ENCODE results near the gene ZDHHC19. TPM values are rescaled to one million over a fixed set of nuclear protein-coding genes. Genes with fewer than 3 reads are reported as not detected.

The ZDHHC19 gene
- total RNA-seq, 1 donor from 2014 or later = not detected

- Histone ChIP-seq H3K4me1 (peaks cover 8% of the 10 kb centered on the region), H3K27me3 (no peaks in the 10 kb centered on the region), H3K27ac (no peak overlapping the region), H3K9me3 (no peaks in the 10 kb centered on the region), H3K36me3 (no peaks in the 10 kb centered on the region), H3K4me3 (no peak overlapping the region)
- no peak for TF ChIP-seq POLR2AphosphoS5 (IDR thresholded peaks at IDR 0.05; ENCODE audit: insufficient read depth in 1 of 2, low read depth in 1 of 2)
- DNase-seq (ENCODE audit: extremely low spot score in 2 of 2) = no peak
- intact Hi-C loops (cut with DNase I) = no loop called here
Observed at GRCh38 chr3:196163212-196163611, 48.0 kb downstream of the ZDHHC19 start.

- H3K27me3 ChIP-seq = no peaks in the 10 kb centered on the region
- H3K4me3 ChIP-seq = no peak overlapping the region
- H3K4me1 ChIP-seq = peaks cover 8% of the 10 kb centered on the region
- intact Hi-C loops (cut with DNase I) = no loop called here
- H3K36me3 ChIP-seq = no peaks in the 10 kb centered on the region
- TF ChIP-seq POLR2AphosphoS5 (IDR thresholded peaks at IDR 0.05; ENCODE audit: insufficient read depth in 1 of 2, low read depth in 1 of 2) (no peak), POLR2A (IDR thresholded peaks at IDR 0.05) (no peak), CTCF (IDR thresholded peaks at IDR 0.05) (no peak)
- DNase-seq (ENCODE audit: extremely low spot score in 2 of 2) = no peak
- H3K27ac ChIP-seq = no peak overlapping the region
- no peaks in the 10 kb centered on the region for H3K9me3 ChIP-seq
Observed at GRCh38 chr3:196162679-196163078, 48.5 kb downstream of the ZDHHC19 start.

- no peak for DNase-seq (ENCODE audit: extremely low spot score in 2 of 2)
- intact Hi-C loops (cut with DNase I) = no loop called here
- no peak overlapping the region for H3K27ac ChIP-seq
Observed at GRCh38 chr3:196159952-196160804, 51.0 kb downstream of the ZDHHC19 start.

GRCh38 chr3:196159526-196159925, 51.7 kb downstream of the ZDHHC19 start:
- Histone ChIP-seq H3K4me3 (no peak overlapping the region), H3K27me3 (no peaks in the 10 kb centered on the region), H3K9me3 (no peaks in the 10 kb centered on the region), H3K4me1 (peaks cover 8% of the 10 kb centered on the region), H3K36me3 (no peaks in the 10 kb centered on the region), H3K27ac (no peak overlapping the region)
- TF ChIP-seq CTCF (IDR thresholded peaks at IDR 0.05) = no peak
- TF ChIP-seq POLR2AphosphoS5 (IDR thresholded peaks at IDR 0.05; ENCODE audit: insufficient read depth in 1 of 2, low read depth in 1 of 2) = no peak
- no peak for TF ChIP-seq POLR2A (IDR thresholded peaks at IDR 0.05)
- no peak for DNase-seq (ENCODE audit: extremely low spot score in 2 of 2)
- intact Hi-C loops (cut with DNase I) = no loop called here

More at GRCh38 chr3:196159952-196160804, 51.0 kb downstream of the ZDHHC19 start:
- TF ChIP-seq POLR2A (IDR thresholded peaks at IDR 0.05) (no peak), CTCF (IDR thresholded peaks at IDR 0.05) (no peak), POLR2AphosphoS5 (IDR thresholded peaks at IDR 0.05; ENCODE audit: insufficient read depth in 1 of 2, low read depth in 1 of 2) (no peak)
- no peak overlapping the region for H3K4me3 ChIP-seq
- no peaks in the 10 kb centered on the region for H3K36me3 ChIP-seq
- no peaks in the 10 kb centered on the region for H3K9me3 ChIP-seq
- H3K4me1 ChIP-seq = peaks cover 8% of the 10 kb centered on the region
- H3K27me3 ChIP-seq = no peaks in the 10 kb centered on the region

GRCh38 chr3:196156160-196156559, 55.0 kb downstream of the ZDHHC19 start:
- intact Hi-C loops (cut with DNase I) = no loop called here
- H3K36me3 ChIP-seq = no peaks in the 10 kb centered on the region
- no peak for DNase-seq (ENCODE audit: extremely low spot score in 2 of 2)
- H3K4me3 ChIP-seq = no peak overlapping the region
- H3K4me1 ChIP-seq = no peaks in the 10 kb centered on the region
- H3K27me3 ChIP-seq = no peaks in the 10 kb centered on the region
- H3K9me3 ChIP-seq = no peaks in the 10 kb centered on the region
- TF ChIP-seq POLR2AphosphoS5 (IDR thresholded peaks at IDR 0.05; ENCODE audit: insufficient read depth in 1 of 2, low read depth in 1 of 2) (no peak), CTCF (IDR thresholded peaks at IDR 0.05) (no peak), POLR2A (IDR thresholded peaks at IDR 0.05) (no peak)
- H3K27ac ChIP-seq = no peak overlapping the region

Data from vagina (tissue), 2 donors.